GM18951 (cell line): ENCODE results near the gene PHKA2.

Experiments
- POLR2A ChIP-seq: IDR thresholded peaks from 4 replicates; pipeline ENCODE4 v1.6.1; 2011; ENCODE audit warnings: mild to moderate bottlenecking; ENCODE audit not compliant: insufficient read length, insufficient read depth; ENCODE audit errors: extremely low read depth
- in situ Hi-C: fragments of 300-500 bp; cut with MboI; formaldehyde crosslinking; loops from one replicate; pipeline ENCODE4 v1.12.0; 2022; ENCODE audit warnings: low sequenced_read_pairs, mixed read lengths, inconsistent platforms; ENCODE audit not compliant: unreplicated experiment

Gene PHKA2

DNA sequence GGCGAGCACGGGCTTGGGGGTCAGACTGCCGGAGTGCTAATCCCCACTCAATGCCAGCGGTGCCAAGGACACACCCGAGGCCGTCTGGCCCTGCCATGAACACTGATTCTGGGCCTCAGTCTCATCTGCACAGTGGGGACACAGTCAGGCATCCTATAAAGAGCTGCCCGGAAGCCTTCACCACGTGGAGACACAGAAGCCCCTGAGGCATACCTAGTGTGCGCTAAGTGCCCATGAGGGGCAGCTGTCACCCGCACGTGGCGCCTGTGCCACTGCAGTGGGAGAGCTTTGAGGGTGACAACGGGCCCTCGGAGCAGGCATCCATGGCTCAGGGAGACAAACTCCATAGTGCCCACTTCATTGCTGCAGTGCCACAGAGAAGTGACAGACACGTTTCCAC, 86.3 kb downstream of the PHKA2 start:
- no peak for TF ChIP-seq POLR2A
- in situ Hi-C loops = no loop called here

DNA sequence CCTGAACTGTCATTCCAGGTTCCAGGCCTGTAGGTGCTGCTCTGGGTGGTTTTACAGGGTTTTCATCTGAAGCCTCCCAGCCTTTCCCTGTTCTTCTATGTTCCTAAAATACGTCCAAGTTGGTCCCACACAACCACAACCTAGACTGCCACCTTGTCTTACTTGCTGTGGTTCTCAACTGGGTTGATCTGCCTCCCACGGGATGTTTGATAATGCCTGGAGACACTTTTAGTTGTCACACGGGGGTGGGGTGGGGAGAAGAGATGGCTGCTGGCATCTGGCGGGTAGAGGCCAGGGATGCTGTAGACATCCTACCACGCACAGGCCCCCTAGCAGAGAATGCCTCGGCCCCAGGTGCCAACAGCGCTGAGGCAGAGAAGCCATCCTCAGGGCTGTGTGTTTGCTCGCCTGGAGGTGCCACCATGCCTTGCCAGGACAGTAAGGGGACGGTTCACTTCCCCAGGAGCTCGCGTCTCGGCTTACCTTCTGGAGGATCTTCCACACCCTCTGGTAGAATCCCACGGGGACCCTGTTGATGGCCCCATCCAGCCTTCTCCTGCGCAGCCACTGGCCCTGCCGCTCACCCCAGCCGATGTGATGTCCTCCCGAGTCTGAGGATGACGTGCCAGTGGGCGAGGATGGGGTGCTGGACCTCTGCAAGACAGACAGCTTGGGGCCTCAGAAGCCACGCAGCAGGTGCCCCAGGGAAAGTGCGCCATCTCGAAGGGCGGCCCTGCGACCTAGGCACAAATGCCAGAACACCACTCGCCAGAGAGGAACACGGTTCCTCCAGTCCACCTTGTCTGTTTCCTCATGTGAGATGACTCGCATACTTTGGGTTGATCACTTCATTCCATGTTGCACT, 87.0 kb downstream of the PHKA2 start:
- TF ChIP-seq POLR2A = no peak
- in situ Hi-C loops = no loop called here

- in situ Hi-C loops = no loop called here
- TF ChIP-seq POLR2A = no peak
Observed at GRCh38 chrX:18895189-18895951, 88.5 kb downstream of the PHKA2 start.

DNA sequence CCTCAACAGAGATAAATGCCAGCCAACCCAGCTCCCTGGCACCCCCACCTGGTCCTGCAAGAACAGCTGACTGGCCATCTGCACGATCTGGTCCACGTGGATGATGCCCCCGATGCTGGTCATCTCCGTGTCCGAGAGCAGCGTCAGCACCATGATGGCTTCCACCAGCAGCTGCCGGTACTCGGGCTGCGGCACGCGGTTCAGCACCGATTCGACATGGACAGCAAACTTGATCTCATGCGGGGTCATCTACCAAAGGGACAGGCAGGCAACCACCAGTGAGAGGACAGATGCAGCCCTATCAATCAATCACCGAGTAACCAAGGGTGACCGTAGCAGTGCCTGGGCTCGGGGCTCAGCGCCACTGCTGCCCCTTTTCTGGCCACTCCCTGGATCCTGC, 89.8 kb downstream of the PHKA2 start:
- in situ Hi-C loops = no loop called here
- TF ChIP-seq POLR2A = no peak

DNA sequence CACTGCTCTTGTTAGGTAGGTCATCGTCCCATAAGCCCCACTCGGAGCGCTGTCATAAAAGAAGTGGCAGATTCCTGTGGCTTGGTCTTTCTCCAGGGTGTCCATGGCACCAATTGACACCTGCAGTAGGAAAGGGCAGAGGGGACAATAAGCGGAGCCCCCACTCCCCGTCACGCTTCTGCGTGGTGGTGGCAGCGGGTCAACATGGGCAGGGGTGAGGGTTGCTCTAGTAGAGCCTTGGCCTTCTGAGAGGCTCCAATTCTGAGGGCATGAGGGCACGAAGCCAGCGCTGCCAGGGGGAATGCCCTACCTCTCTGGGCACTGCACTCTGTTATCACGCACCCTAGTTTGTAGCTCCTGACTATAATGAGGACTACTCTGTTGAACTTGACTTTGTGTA, 90.4 kb downstream of the PHKA2 start:
- in situ Hi-C loops = no loop called here
- no peak for TF ChIP-seq POLR2A

- no peak for TF ChIP-seq POLR2A
- in situ Hi-C loops = no loop called here
Observed at GRCh38 chrX:18892899-18893298, 91.0 kb downstream of the PHKA2 start.

DNA sequence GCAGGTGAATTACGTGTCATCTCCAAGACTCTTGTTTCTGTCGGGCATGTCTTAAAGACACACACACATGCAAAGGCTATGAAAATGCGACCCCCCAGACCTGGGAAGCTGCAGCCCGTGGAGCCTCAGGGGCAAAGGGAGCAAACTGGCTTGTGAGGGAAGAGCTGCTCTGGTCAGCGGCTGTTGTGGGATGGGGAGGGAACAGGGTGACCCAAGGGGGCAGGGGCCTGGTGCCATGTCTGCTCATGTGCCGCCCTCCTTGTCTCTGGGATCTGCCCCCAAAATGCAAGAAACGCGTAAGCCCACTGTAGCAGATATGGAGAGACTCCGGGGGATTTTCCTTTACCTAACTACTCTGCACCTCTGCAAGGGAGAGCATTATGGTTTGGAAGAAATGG, 92.4 kb downstream of the PHKA2 start:
- in situ Hi-C loops = no loop called here
- TF ChIP-seq POLR2A = no peak

GRCh38 chrX:18890724-18891547, 93.0 kb downstream of the PHKA2 start:
- no peak for TF ChIP-seq POLR2A
- in situ Hi-C loops = no loop called here

DNA sequence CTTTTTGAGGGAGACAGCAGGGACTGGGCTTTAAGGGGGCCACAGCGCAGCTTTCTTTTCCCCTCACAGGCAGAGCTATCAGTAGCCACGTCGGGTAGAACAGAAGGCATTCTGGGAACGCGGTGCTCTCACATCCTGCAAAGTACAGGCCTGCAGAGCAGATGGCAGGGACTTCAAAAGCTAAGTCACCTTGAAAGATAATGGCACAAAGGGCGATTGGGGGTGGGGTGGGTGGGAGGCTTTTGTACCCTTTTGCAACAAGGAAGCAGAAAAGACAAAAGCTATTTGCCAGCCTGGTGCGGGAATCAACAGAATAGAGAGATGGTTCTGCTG, 93.9 kb downstream of the PHKA2 start:
- in situ Hi-C loops = no loop called here
- no peak for TF ChIP-seq POLR2A

- no peak for TF ChIP-seq POLR2A
- in situ Hi-C loops = no loop called here
Observed at GRCh38 chrX:18889346-18890048, 94.4 kb downstream of the PHKA2 start.

DNA sequence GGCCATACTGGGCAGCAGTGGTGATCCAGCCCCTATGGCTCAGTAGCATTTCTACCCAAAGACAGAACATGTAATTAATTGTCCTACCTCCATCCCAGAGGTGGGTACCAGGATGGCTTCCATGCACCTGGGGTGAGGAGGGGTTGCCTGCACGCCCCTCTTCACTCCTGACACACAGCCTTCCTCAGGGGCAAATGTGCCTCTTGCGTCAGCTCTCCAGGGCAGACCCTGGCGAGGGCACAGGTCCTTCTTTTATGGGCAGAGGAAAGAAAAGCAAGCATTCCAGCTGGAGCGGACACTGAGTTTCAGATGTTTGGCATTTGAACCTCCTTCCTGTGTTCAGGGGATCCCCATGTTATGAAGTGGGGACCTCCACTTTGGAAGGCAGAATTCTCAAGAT, 95.6 kb downstream of the PHKA2 start:
- TF ChIP-seq POLR2A = no peak
- in situ Hi-C loops = no loop called here

DNA sequence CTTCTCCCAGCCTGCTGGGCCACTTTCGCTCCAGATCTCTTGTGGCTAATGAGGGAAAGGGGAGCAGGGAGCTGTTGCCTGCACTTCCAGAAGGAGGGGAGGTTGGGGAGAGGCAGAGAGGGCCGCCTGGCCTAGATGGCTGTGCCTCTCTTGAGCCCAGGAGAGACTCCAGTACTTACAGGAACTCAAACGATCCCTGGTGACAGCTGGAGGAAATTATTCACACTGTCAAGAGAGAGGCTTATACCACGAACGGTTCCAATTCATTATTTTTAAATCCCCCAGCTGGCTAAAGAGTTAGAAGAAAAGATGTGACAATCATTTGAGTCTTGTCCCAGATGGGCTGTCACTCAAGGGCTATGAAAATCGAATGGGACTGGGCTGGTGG, 96.1 kb downstream of the PHKA2 start:
- TF ChIP-seq POLR2A = no peak
- in situ Hi-C loops = no loop called here
